Mesodermal cell (in vitro differentiated cells): ENCODE data around the gene SLC9A9.
A peak's percentile ranks its signal among the peaks of the same experiment; 100 is the strongest.

ENCODE experiments used
- H3K27ac ChIP-seq: 2 replicates; pipeline ENCODE4 v1.7.0; 2013; ENCODE audit warnings: mild to moderate bottlenecking, low read depth, low read length, moderate library complexity; ENCODE audit not compliant: severe bottlenecking
- H3K36me3 ChIP-seq: 2 replicates; pipeline ENCODE4 v1.7.1; 2013; ENCODE audit warnings: mild to moderate bottlenecking, low read length, moderate library complexity; ENCODE audit not compliant: control insufficient read depth, insufficient read depth
- H3K4me1 ChIP-seq: one replicate; pipeline ENCODE4 v1.7.1; 2013; ENCODE audit warnings: mild to moderate bottlenecking, low read length; ENCODE audit not compliant: insufficient read depth, control insufficient read depth, poor library complexity, severe bottlenecking
- H3K4me3 ChIP-seq: 2 replicates; pipeline ENCODE4 v1.7.0; 2013; ENCODE audit warnings: low read length, control low read depth, mild to moderate bottlenecking; ENCODE audit not compliant: insufficient read depth, poor library complexity, severe bottlenecking; ENCODE audit errors: extremely low read depth
- H3K9me3 ChIP-seq: 2 replicates; pipeline ENCODE4 v1.7.1; 2013; ENCODE audit warnings: mild to moderate bottlenecking, low read length, moderate library complexity; ENCODE audit not compliant: control insufficient read depth
- WGBS, 2 experiments: methylation state at CpG; one replicate each; pipeline ENCODE4 v1.1.5; 2013; ENCODE audit warnings: missing lambda C conversion rate in 2 of 2; ENCODE audit not compliant: insufficient coverage in 2 of 2; 5-methylcytosine and 5-hydroxymethylcytosine counted together

The SLC9A9 gene

GRCh38 chr3:143307613-143308183 is 540.6 kb downstream of the SLC9A9 start:
- H3K9me3 ChIP-seq = no peaks in the 10 kb centered on the region
- 92 to 100% methylated on average over 1 of the region's 1 CpG for WGBS, 2 experiments
- no peaks in the 10 kb centered on the region for H3K36me3 ChIP-seq
- peaks cover 6% of the 10 kb centered on the region for H3K4me1 ChIP-seq
- no peak overlapping the region for H3K4me3 ChIP-seq
- H3K27ac ChIP-seq = no peak overlapping the region

- Histone ChIP-seq H3K27ac (no peak overlapping the region), H3K4me1 (peaks cover 12% of the 10 kb centered on the region), H3K36me3 (no peaks in the 10 kb centered on the region), H3K9me3 (no peaks in the 10 kb centered on the region), H3K4me3 (no peak overlapping the region)
- WGBS, 2 experiments = no CpG with 5 or more reads among the region's 1 CpG
Observed at GRCh38 chr3:143306407-143306806, 541.9 kb downstream of the SLC9A9 start.

- peak overlapping the region; percentile 58 for H3K27ac ChIP-seq
- no peaks in the 10 kb centered on the region for H3K9me3 ChIP-seq
- H3K4me1 ChIP-seq = peaks cover 9% of the 10 kb centered on the region
- H3K36me3 ChIP-seq = no peaks in the 10 kb centered on the region
- WGBS, 2 experiments = 74 to 76% methylated on average over 6 to 10 of the region's 11 CpGs
- H3K4me3 ChIP-seq = no peak overlapping the region
Observed at GRCh38 chr3:143302638-143303171, 545.6 kb downstream of the SLC9A9 start.

- Histone ChIP-seq H3K4me3 (no peak overlapping the region), H3K4me1 (peaks cover 9% of the 10 kb centered on the region), H3K36me3 (no peaks in the 10 kb centered on the region), H3K9me3 (no peaks in the 10 kb centered on the region), H3K27ac (no peak overlapping the region)
- WGBS, 2 experiments = 67% methylated on average over 3 of the region's 5 CpGs; no CpG with 5 or more reads in 1 of the 2 experiments
Observed at GRCh38 chr3:143301031-143301901, 547.0 kb downstream of the SLC9A9 start.

- Histone ChIP-seq H3K4me1 (peaks cover 9% of the 10 kb centered on the region), H3K27ac (no peak overlapping the region), H3K36me3 (no peaks in the 10 kb centered on the region), H3K4me3 (no peak overlapping the region), H3K9me3 (no peaks in the 10 kb centered on the region)
- WGBS, 2 experiments = 88 to 100% methylated on average over 2 to 5 of the region's 5 CpGs
Observed at GRCh38 chr3:143298886-143299535, 549.3 kb downstream of the SLC9A9 start.

GRCh38 chr3:143298380-143298779 is 549.9 kb downstream of the SLC9A9 start:
- Histone ChIP-seq H3K4me3 (no peak overlapping the region), H3K4me1 (peaks cover 9% of the 10 kb centered on the region), H3K9me3 (no peaks in the 10 kb centered on the region), H3K36me3 (no peaks in the 10 kb centered on the region), H3K27ac (no peak overlapping the region)

GRCh38 chr3:143295201-143296080 is 552.8 kb downstream of the SLC9A9 start:
- H3K9me3 ChIP-seq = no peaks in the 10 kb centered on the region
- H3K27ac ChIP-seq = no peak overlapping the region
- no peak overlapping the region for H3K4me3 ChIP-seq
- 73 to 86% methylated on average over 3 to 4 of the region's 4 CpGs for WGBS, 2 experiments
- no peaks in the 10 kb centered on the region for H3K4me1 ChIP-seq
- no peaks in the 10 kb centered on the region for H3K36me3 ChIP-seq

- Histone ChIP-seq H3K27ac (no peak overlapping the region), H3K9me3 (no peaks in the 10 kb centered on the region)
- WGBS, 2 experiments = 80 to 100% methylated on average over 1 of the region's 5 CpGs
Observed at GRCh38 chr3:143294188-143294587, 554.1 kb downstream of the SLC9A9 start.

GRCh38 chr3:143291836-143292447 is 556.3 kb downstream of the SLC9A9 start:
- no peaks in the 10 kb centered on the region for H3K9me3 ChIP-seq
- no peak overlapping the region for H3K27ac ChIP-seq
- 75 to 80% methylated on average over 2 to 3 of the region's 3 CpGs for WGBS, 2 experiments
- no peaks in the 10 kb centered on the region for H3K4me1 ChIP-seq
- no peaks in the 10 kb centered on the region for H3K36me3 ChIP-seq
- H3K4me3 ChIP-seq = no peak overlapping the region

More at GRCh38 chr3:143294188-143294587, 554.1 kb downstream of the SLC9A9 start:
- no peaks in the 10 kb centered on the region for H3K36me3 ChIP-seq
- H3K4me1 ChIP-seq = no peaks in the 10 kb centered on the region
- no peak overlapping the region for H3K4me3 ChIP-seq

GRCh38 chr3:143288944-143289343 is 559.3 kb downstream of the SLC9A9 start:
- Histone ChIP-seq H3K27ac (no peak overlapping the region), H3K4me3 (no peak overlapping the region), H3K4me1 (no peaks in the 10 kb centered on the region), H3K36me3 (no peaks in the 10 kb centered on the region), H3K9me3 (no peaks in the 10 kb centered on the region)
- WGBS, 2 experiments = 93 to 94% methylated on average over 2 of the region's 2 CpGs
